H1 (cell line): Measurements from ENCODE around the gene TWNK. TPM values are rescaled to one million over a fixed set of nuclear protein-coding genes. Genes with fewer than 3 reads are reported as not detected.

Source experiments
- CTCF ChIA-PET: fragments of 300-600 bp; sonication (Branson Sonifier 250); formaldehyde crosslinking; loops from one replicate; lab custom pipeline; 2021; ENCODE audit not compliant: partially characterized antibody; lab: Charles Lee
- POLR2A ChIA-PET: fragments of 300-600 bp; sonication (Branson Sonifier 250); formaldehyde crosslinking; loops from one replicate; lab custom pipeline; 2021; ENCODE audit warnings: inconsistent platforms; ENCODE audit not compliant: partially characterized antibody; lab: Charles Lee
- DNase-seq, 2 experiments: peaks; one replicate each; pipeline versions ENCODE4 v3.0.0 to v3.0.0-alpha.2; 2010 to 2022; ENCODE audit warnings: low spot score in 2 of 2, low read depth in 1 of 2, mixed read lengths in 1 of 2
- FAIRE-seq: peaks from 2 replicates; lab custom pipeline; 2011; peaks lifted over from hg19 to GRCh38; lab: Jason Lieb, UNC
- H2AFZ ChIP-seq: 2 replicates; pipeline ENCODE4 v1.8.1; 2012; ENCODE audit warnings: low read length, inconsistent platforms
- H2AK5ac ChIP-seq: 2 replicates; pipeline ENCODE4 v1.6.1; 2013; ENCODE audit warnings: low read depth, low read length
- H2BK120ac ChIP-seq: replicated peaks from 2 replicates; pipeline ENCODE3; 2013; ENCODE audit warnings: low read depth, low read length, inconsistent platforms
- H2BK12ac ChIP-seq: 2 replicates; pipeline ENCODE4 v1.6.1; 2013; ENCODE audit warnings: low read depth, low read length
- H2BK15ac ChIP-seq: 2 replicates; pipeline ENCODE4 v1.6.1; 2013; ENCODE audit warnings: low read length
- H2BK20ac ChIP-seq: 2 replicates; pipeline ENCODE4 v1.6.1; 2013; ENCODE audit warnings: low read length
- H2BK5ac ChIP-seq: 2 replicates; pipeline ENCODE4 v1.6.1; 2013; ENCODE audit warnings: low read depth, low read length
- H3K14ac ChIP-seq: 2 replicates; pipeline ENCODE4 v1.6.1; 2013; ENCODE audit warnings: inconsistent platforms; ENCODE audit not compliant: insufficient read length
- H3K18ac ChIP-seq: 2 replicates; pipeline ENCODE4 v1.6.1; 2013; ENCODE audit warnings: low read length; ENCODE audit errors: extremely low read depth
- H3K23ac ChIP-seq: 2 replicates; pipeline ENCODE4 v1.6.1; 2013; ENCODE audit warnings: inconsistent platforms; ENCODE audit not compliant: insufficient read length
- H3K23me2 ChIP-seq: 2 replicates; pipeline ENCODE4 v1.6.1; 2013; ENCODE audit warnings: low read depth, low read length
- H3K27ac ChIP-seq: 2 replicates; pipeline ENCODE4 v1.6.1; 2011; ENCODE audit warnings: low read depth, low read length, inconsistent platforms
- H3K27me3 ChIP-seq, 4 experiments: replicated peaks in 1 of 4; 1 replicate in 1 of 4; 2 replicates in 3 of 4; pipeline versions ENCODE4 v1.6.1 to v1.8.1; 2011 to 2013; ENCODE audit warnings: low read length in 3 of 4, mild to moderate bottlenecking in 3 of 4, inconsistent platforms in 2 of 4, mixed read lengths in 2 of 4, moderate library complexity in 1 of 4; ENCODE audit not compliant: control insufficient read depth in 3 of 4, insufficient read depth in 3 of 4; ENCODE audit errors: extremely low read depth in 1 of 4
- H3K36me3 ChIP-seq, 4 experiments: 2 replicates each; pipeline versions ENCODE4 v1.6.1 to v1.8.1; 2011 to 2013; ENCODE audit warnings: mild to moderate bottlenecking in 4 of 4, low read length in 3 of 4, moderate library complexity in 2 of 4, control low read depth in 1 of 4, inconsistent platforms in 1 of 4; ENCODE audit not compliant: insufficient read depth in 4 of 4, control insufficient read depth in 2 of 4
- H3K4ac ChIP-seq: replicated peaks from 2 replicates; pipeline ENCODE3; 2013; ENCODE audit warnings: low read length, low read depth, mixed read lengths, inconsistent platforms; ENCODE audit not compliant: insufficient read length
- H3K4me1 ChIP-seq, 4 experiments: replicated peaks in 1 of 4; 1 replicate in 1 of 4; 2 replicates in 3 of 4; pipeline versions ENCODE4 v1.6.1 to v1.8.1; 2011 to 2013; ENCODE audit warnings: low read length in 3 of 4, inconsistent platforms in 2 of 4, mixed read lengths in 1 of 4; ENCODE audit not compliant: insufficient read depth in 4 of 4, control insufficient read depth in 3 of 4
- H3K4me2 ChIP-seq, 2 experiments: 2 replicates each; pipeline versions ENCODE4 v1.6.1 to v1.8.1; 2011 to 2013; ENCODE audit warnings: low read depth in 2 of 2, low read length in 2 of 2, control low read depth in 1 of 2, inconsistent platforms in 1 of 2, mild to moderate bottlenecking in 1 of 2; ENCODE audit not compliant: insufficient read depth in 1 of 2
- H3K4me3 ChIP-seq, 4 experiments: fragments of 200-600, 300-600 bp in 1 of 4; sonication (generic), shearing (Covaris generic), sonication (Bioruptor Twin) in 1 of 4; 2 replicates each; pipeline versions ENCODE4 v1.5.1 to v1.8.1; 2011 to 2016; ENCODE audit warnings: low read length in 4 of 4, low read depth in 3 of 4, control low read depth in 2 of 4, inconsistent platforms in 2 of 4, mild to moderate bottlenecking in 2 of 4, mixed read lengths in 1 of 4, moderate library complexity in 1 of 4; ENCODE audit not compliant: insufficient read depth in 2 of 4; ENCODE audit errors: extremely low read depth in 1 of 4
- H3K56ac ChIP-seq: replicated peaks from 2 replicates; pipeline ENCODE3; 2013; ENCODE audit warnings: low read depth, mild to moderate bottlenecking, mixed read lengths, low read length, inconsistent platforms; ENCODE audit not compliant: insufficient read length
- H3K79me1 ChIP-seq: 2 replicates; pipeline ENCODE4 v1.6.1; 2013; ENCODE audit warnings: low read depth, low read length, control low read depth
- H3K79me2 ChIP-seq, 2 experiments: 2 replicates each; pipeline versions ENCODE4 v1.6.1 to v1.8.1; 2012 to 2013; ENCODE audit warnings: low read length in 2 of 2, mild to moderate bottlenecking in 2 of 2, inconsistent platforms in 1 of 2; ENCODE audit not compliant: insufficient read depth in 2 of 2, control insufficient read depth in 1 of 2
- H3K9ac ChIP-seq, 4 experiments: replicated peaks in 1 of 4; 1 replicate in 1 of 4; 2 replicates in 3 of 4; pipeline versions ENCODE4 v1.6.1 to v1.8.1; 2011 to 2013; ENCODE audit warnings: low read depth in 3 of 4, low read length in 3 of 4, control low read depth in 2 of 4, mild to moderate bottlenecking in 2 of 4, moderate library complexity in 2 of 4, inconsistent platforms in 1 of 4; ENCODE audit errors: extremely low read depth in 1 of 4
- H3K9me3 ChIP-seq, 2 experiments: 2 replicates each; pipeline versions ENCODE4 v1.6.1 to v1.8.1; 2012 to 2013; ENCODE audit warnings: mild to moderate bottlenecking in 2 of 2, moderate library complexity in 2 of 2, control low read depth in 1 of 2, inconsistent platforms in 1 of 2, low read depth in 1 of 2, low read length in 1 of 2, mixed read lengths in 1 of 2; ENCODE audit not compliant: insufficient read depth in 2 of 2
- H4K20me1 ChIP-seq, 2 experiments: replicated peaks in 1 of 2; 2 replicates each; pipeline versions ENCODE3 to v1.8.1; 2011 to 2013; ENCODE audit warnings: inconsistent platforms in 2 of 2, low read length in 2 of 2, mild to moderate bottlenecking in 1 of 2; ENCODE audit not compliant: insufficient read depth in 2 of 2, control insufficient read depth in 1 of 2
- H4K5ac ChIP-seq: 2 replicates; pipeline ENCODE4 v1.6.1; 2013; ENCODE audit warnings: low read length, low read depth, mixed read lengths, inconsistent platforms; ENCODE audit not compliant: insufficient read length
- H4K8ac ChIP-seq: 2 replicates; pipeline ENCODE4 v1.8.0; 2013; ENCODE audit warnings: mild to moderate bottlenecking, moderate library complexity, low read length, inconsistent platforms; ENCODE audit not compliant: insufficient read depth; ENCODE audit errors: extremely low read depth
- H4K91ac ChIP-seq: replicated peaks from 2 replicates; pipeline ENCODE3; 2013; ENCODE audit warnings: low read length, mixed read lengths, inconsistent platforms; ENCODE audit not compliant: insufficient read length
- CTBP2 ChIP-seq: IDR thresholded peaks from 2 replicates; pipeline ENCODE4 v1.7.0; 2011; ENCODE audit warnings: borderline replicate concordance, mild to moderate bottlenecking, moderate library complexity, mixed read lengths, low read length; ENCODE audit not compliant: insufficient read depth, insufficient read length
- EP300 ChIP-seq, 2 experiments: IDR thresholded peaks; 1 replicate in 1 of 2; 2 replicates in 1 of 2; pipeline ENCODE4 v1.6.1; 2011 to 2012; ENCODE audit warnings: low read depth in 2 of 2, low read length in 2 of 2, mild to moderate bottlenecking in 2 of 2, borderline replicate concordance in 1 of 2, inconsistent platforms in 1 of 2, moderate library complexity in 1 of 2
- GABPA ChIP-seq: IDR thresholded peaks from 2 replicates; pipeline ENCODE4 v1.6.1; 2011; ENCODE audit warnings: mild to moderate bottlenecking, low read length, moderate library complexity, borderline replicate concordance; ENCODE audit not compliant: insufficient read depth
- HDAC6 ChIP-seq: IDR thresholded peaks from one replicate; pipeline ENCODE4 v1.7.1; 2012; ENCODE audit warnings: low read depth, mild to moderate bottlenecking, inconsistent platforms, low read length, moderate library complexity
- RBBP5 ChIP-seq: IDR thresholded peaks from 2 replicates; pipeline ENCODE4 v1.7.1; 2012; ENCODE audit warnings: low read depth, mild to moderate bottlenecking, inconsistent platforms, low read length, moderate library complexity, borderline replicate concordance
- RNF2 ChIP-seq: fragments of 200-900, 300-1000 bp; sonication (generic); IDR thresholded peaks from 2 replicates; pipeline ENCODE4 v1.7.1; 2016; ENCODE audit warnings: borderline replicate concordance, low read depth, mild to moderate bottlenecking, antibody characterized with exemption, low read length; ENCODE audit not compliant: poor library complexity, severe bottlenecking; ENCODE audit errors: missing control alignments
- RXRA ChIP-seq: IDR thresholded peaks from 2 replicates; pipeline ENCODE4 v1.6.1; 2011; ENCODE audit warnings: low read depth, mild to moderate bottlenecking, low read length, moderate library complexity; ENCODE audit not compliant: insufficient read depth
- SIN3A ChIP-seq, 2 experiments: IDR thresholded peaks in 1 of 2; conservative IDR thresholded peaks in 1 of 2; 2 replicates each; pipeline ENCODE4 v1.6.1; 2011 to 2012; ENCODE audit warnings: low read length in 2 of 2, improper control_type of control experiment in 1 of 2, low read depth in 1 of 2, mild to moderate bottlenecking in 1 of 2
- SP1 ChIP-seq: IDR thresholded peaks from 2 replicates; pipeline ENCODE4 v1.6.1; 2011; ENCODE audit warnings: low read depth, low read length
- SP2 ChIP-seq: IDR thresholded peaks from 2 replicates; pipeline ENCODE4 v1.6.1; 2012; ENCODE audit warnings: mild to moderate bottlenecking, low read length, inconsistent platforms
- TAF7 ChIP-seq: optimal IDR thresholded peaks from 2 replicates; pipeline ENCODE3; 2011; ENCODE audit warnings: low read depth, mild to moderate bottlenecking, inconsistent platforms, low read length, moderate library complexity, borderline replicate concordance
- WGBS, 2 experiments: shearing (Covaris generic) in 1 of 2; methylation state at CpG; one replicate each; pipeline versions ENCODE4 v1.1.6 to v1.1.7; 2013 to 2015; ENCODE audit warnings: low lambda C conversion rate in 2 of 2, mixed read lengths in 2 of 2, inconsistent platforms in 1 of 2, low coverage in 1 of 2, missing lambda C conversion rate in 1 of 2; ENCODE audit not compliant: insufficient replicate concordance in 2 of 2, insufficient coverage in 1 of 2, insufficient read length in 1 of 2; ENCODE audit errors: extremely low coverage in 1 of 2, missing lambda C conversion rate in 1 of 2; 5-methylcytosine and 5-hydroxymethylcytosine counted together
- polyA plus RNA-seq, 7 experiments: library from polyadenylated mRNA; depleted of rRNA in 3 of 7; stranded (reverse) in 5 of 7; unstranded in 2 of 7; fragments of >200 nt in 5 of 7; fragments of 200-250 nt in 2 of 7; gene quantifications; 1 replicate in 5 of 7; 2 replicates in 1 of 7; 4 replicates in 1 of 7; pipeline versions ENCODE4 v1.2.1 to v1.2.3, GENCODE V29; 2011 to 2013; ENCODE audit warnings: missing spikeins in 2 of 7, mixed read lengths in 2 of 7
- total RNA-seq: library from RNA; stranded (reverse); fragmentation: NEBNext Ultra II Directional; extraction: Animal tissue kit (Norgen Biotek cat#: 25700); gene quantifications from 2 replicates; pipeline ENCODE4 v1.2.1, GENCODE V29; 2021
- TF ChIP-seq, protein P1 (sequence below): IDR thresholded peaks from 2 replicates; pipeline ENCODE4 v1.6.1; 2012; ENCODE audit warnings: inconsistent platforms

The TWNK gene
- total and polyA plus RNA-seq, 2 of the 8 experiments (the other 6 are each of a cell fraction or from before 2014, with no cell fraction given): 15.4 to 32.5 TPM

DNA sequence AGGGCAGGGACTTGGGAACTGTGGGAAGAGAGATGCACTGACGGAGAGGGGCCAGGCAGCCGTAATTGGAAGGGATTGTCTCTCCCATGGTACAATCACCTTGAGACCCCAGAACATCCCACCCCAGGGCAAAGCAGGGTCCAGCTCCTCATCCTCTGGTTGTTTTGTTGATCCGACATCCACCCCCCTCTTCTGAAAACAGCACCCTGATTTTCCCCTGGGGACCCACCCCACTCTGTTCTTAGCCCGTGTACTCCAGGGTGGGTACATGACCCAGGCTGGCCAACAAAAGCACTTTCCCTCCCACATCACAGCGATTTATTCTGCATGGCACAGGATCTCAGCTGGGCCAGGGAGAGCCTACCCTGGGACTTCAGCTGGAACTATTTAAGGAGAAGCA, 29.5 kb downstream of the TWNK start:
- Histone ChIP-seq H3K4ac (no peak overlapping the region), H3K4me2 (no peak overlapping the region), H4K5ac (no peak overlapping the region), H3K4me3 (no peak overlapping the region), H3K14ac (no peak overlapping the region), H4K91ac (no peak overlapping the region), H2BK20ac (no peak overlapping the region), H3K23me2 (peaks cover 11% of the 10 kb centered on the region; the same call in 1 of the 2 replicates), H3K27me3 (peaks cover 14 to 42% (median 32%) of the 10 kb centered on the region in 4 experiments), H2AK5ac (no peak overlapping the region), H3K79me1 (no peaks in the 10 kb centered on the region), H3K18ac (no peak overlapping the region), H4K8ac (no peak overlapping the region), H3K9ac (no peak overlapping the region), H3K9me3 (no peaks in the 10 kb centered on the region), H3K23ac (no peak overlapping the region), H2AFZ (no peak overlapping the region), H3K27ac (no peak overlapping the region), H3K79me2 (no peaks in the 10 kb centered on the region), H3K4me1 (peaks cover 0 to 14% (median 8%) of the 10 kb centered on the region in 4 experiments; a peak in 5 of 7 replicates), H2BK15ac (no peak overlapping the region), H2BK12ac (no peak overlapping the region), H2BK120ac (no peak overlapping the region), H2BK5ac (no peak overlapping the region), H4K20me1 (peaks cover 0 to 1% of the 10 kb centered on the region in 2 experiments), H3K56ac (no peak overlapping the region), H3K36me3 (no peaks in the 10 kb centered on the region)
- ChIA-PET CTCF (interaction anchor here (0.9 to 7.2 kb wide), 18 partner anchors 11 to 273 kb away, joined by 3 to 464 read pairs (median 8); partner anchors contain the start of genes KAZALD1, LZTS2, MRPL43 and PDZD7), POLR2A (interaction anchor here (1.8 to 6.5 kb wide), 5 partner anchors 10 to 34 kb away, joined by 5 to 81 read pairs (median 8); partner anchors contain the start of genes LZTS2, MRPL43 and TWNK)
- WGBS, 2 experiments: 63% methylated on average over 5 of the region's 5 CpGs; no CpG with 5 or more reads in 1 of the 2 experiments
- FAIRE-seq (no peak), DNase-seq (no peak)
- TF ChIP-seq HDAC6 (no peak), SP1 (no peak), EP300 (IDR thresholded peaks at IDR 0.05; ENCODE audit: borderline replicate concordance in 1 of 2, low read depth in 2 of 2, low read length in 2 of 2) (no peak), GABPA (no peak), TAF7 (no peak), RNF2 (no peak), RBBP5 (no peak), SIN3A (conservative IDR thresholded peaks at IDR 0.05 in 1 of 2, IDR thresholded peaks at IDR 0.05 in 1 of 2; ENCODE audit: low read depth in 1 of 2, low read length in 2 of 2) (no peak), CTBP2 (no peak), SP2 (no peak), RXRA (no peak)
- TF ChIP-seq, protein P1, sequence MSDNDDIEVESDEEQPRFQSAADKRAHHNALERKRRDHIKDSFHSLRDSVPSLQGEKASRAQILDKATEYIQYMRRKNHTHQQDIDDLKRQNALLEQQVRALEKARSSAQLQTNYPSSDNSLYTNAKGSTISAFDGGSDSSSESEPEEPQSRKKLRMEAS: no peak
